ENCODE data around the gene TRIM40.

- TF ChIP-seq CTCF (IDR thresholded peaks at IDR 0.05) = peak; percentile 29 to 81 (median 68)
- no peak for TF ChIP-seq POLR2A (IDR thresholded peaks at IDR 0.05)
Measured at GRCh38 chr6:30169658-30170614, 34.0 kb downstream of the TRIM40 start.

Measured in thyroid gland (tissue), 4 donors.